Left ventricle myocardium inferior (tissue), 1 donor: Measurements from ENCODE around the gene MSI2. TPM values are rescaled to one million over a fixed set of nuclear protein-coding genes. Genes with fewer than 3 reads are reported as not detected.

ENCODE experiments used
- DNase-seq: peaks from one replicate; pipeline ENCODE4 v3.0.0-alpha.2; 2020
- H3K27ac ChIP-seq: fragments of 200-600 bp; replicated peaks from 2 replicates; pipeline ENCODE4 v1.8.0; 2021
- H3K27me3 ChIP-seq: fragments of 200-600 bp; 2 replicates; pipeline ENCODE4 v1.8.0; 2021; ENCODE audit warnings: low read depth
- H3K36me3 ChIP-seq: fragments of 200-600 bp; 2 replicates; pipeline ENCODE4 v1.8.0; 2021
- H3K4me1 ChIP-seq: fragments of 200-600 bp; 2 replicates; pipeline ENCODE4 v1.8.0; 2021
- H3K4me3 ChIP-seq: fragments of 200-600 bp; 2 replicates; pipeline ENCODE4 v1.8.0; 2021; ENCODE audit warnings: mild to moderate bottlenecking, moderate library complexity
- H3K9me3 ChIP-seq: fragments of 200-600 bp; replicated peaks from 2 replicates; pipeline ENCODE4 v1.8.0; 2021
- CTCF ChIP-seq: fragments of 200-600 bp; IDR thresholded peaks from 2 replicates; pipeline ENCODE4 v1.8.0; 2021; ENCODE audit warnings: antibody characterized with exemption, mild to moderate bottlenecking, borderline replicate concordance
- intact Hi-C: fragments of 100-400 bp; cut with micrococcal nuclease; formaldehyde crosslinking; loops from one replicate; pipeline ENCODE4 v1.11.0; 2022
- total RNA-seq: library from RNA; stranded (reverse); fragmentation: NEBNext Ultra II Directional; extraction: Animal tissue kit (Norgen Biotek cat#: 25700); gene quantifications from one replicate; pipeline ENCODE4 v1.2.1, GENCODE V29; 2021
- donor health status: DM: no; HTN: yes; CAD: no; lungs with severe emphysema.

Gene MSI2
- total RNA-seq, 1 donor from 2014 or later, result 118 TPM

- peaks cover 53% of the 10 kb centered on the region for H3K4me1 ChIP-seq
- H3K9me3 ChIP-seq, result no peaks in the 10 kb centered on the region
- no peak overlapping the region for H3K4me3 ChIP-seq
- intact Hi-C loops, result no loop called here
- no peak for TF ChIP-seq CTCF
- peak overlapping the region; percentile 31 for H3K27ac ChIP-seq
- no peak for DNase-seq
- H3K36me3 ChIP-seq, result peaks cover 10% of the 10 kb centered on the region
- H3K27me3 ChIP-seq, result no peaks in the 10 kb centered on the region
These were observed 370.3 kb downstream of the MSI2 start for GRCh38 chr17:57626520-57627210.

- Histone ChIP-seq H3K27me3 (no peaks in the 10 kb centered on the region), H3K4me3 (no peak overlapping the region), H3K4me1 (peaks cover 44% of the 10 kb centered on the region), H3K9me3 (no peaks in the 10 kb centered on the region), H3K27ac (no peak overlapping the region), H3K36me3 (peaks cover 10% of the 10 kb centered on the region)
- TF ChIP-seq CTCF, result no peak
- intact Hi-C loops, result no loop called here
- DNase-seq, result no peak
These were observed 371.3 kb downstream of the MSI2 start for GRCh38 chr17:57627591-57627990.

GRCh38 chr17:57628421-57628820, 372.1 kb downstream of the MSI2 start:
- Histone ChIP-seq H3K27me3 (no peaks in the 10 kb centered on the region), H3K27ac (no peak overlapping the region), H3K36me3 (peaks cover 10% of the 10 kb centered on the region), H3K9me3 (no peaks in the 10 kb centered on the region), H3K4me3 (no peak overlapping the region), H3K4me1 (peaks cover 36% of the 10 kb centered on the region)
- intact Hi-C loops, result no loop called here
- no peak for TF ChIP-seq CTCF
- DNase-seq, result no peak

- Histone ChIP-seq H3K4me1 (peaks cover 25% of the 10 kb centered on the region), H3K4me3 (no peak overlapping the region), H3K27ac (no peak overlapping the region), H3K27me3 (no peaks in the 10 kb centered on the region), H3K9me3 (no peaks in the 10 kb centered on the region), H3K36me3 (peaks cover 10% of the 10 kb centered on the region)
- intact Hi-C loops, result no loop called here
- DNase-seq, result no peak
- no peak for TF ChIP-seq CTCF
These were observed 373.1 kb downstream of the MSI2 start for GRCh38 chr17:57629470-57629869.

GRCh38 chr17:57629886-57630285, 373.6 kb downstream of the MSI2 start:
- Histone ChIP-seq H3K4me1 (peaks cover 22% of the 10 kb centered on the region), H3K9me3 (no peaks in the 10 kb centered on the region), H3K4me3 (no peak overlapping the region), H3K27me3 (no peaks in the 10 kb centered on the region), H3K36me3 (peaks cover 10% of the 10 kb centered on the region), H3K27ac (no peak overlapping the region)
- DNase-seq, result no peak
- no peak for TF ChIP-seq CTCF
- intact Hi-C loops, result no loop called here
